HG02938 (cell line): ENCODE data around the gene SCAMP1.
A peak's percentile ranks its signal among the peaks of the same experiment; 100 is the strongest.
"Not testable (repeated sequence)": the region's sequence is repeated elsewhere in the genome, so short reads cannot be mapped to it uniquely, and the experiment has no call there.

Source experiments
- ATAC-seq: cut with Tn5 transposase; IDR thresholded peaks from one replicate; pipeline ENCODE4 v1.9.1; 2021; ENCODE audit warnings: mild to moderate bottlenecking, moderate library complexity; ENCODE audit not compliant: unreplicated experiment

SCAMP1 gene

DNA sequence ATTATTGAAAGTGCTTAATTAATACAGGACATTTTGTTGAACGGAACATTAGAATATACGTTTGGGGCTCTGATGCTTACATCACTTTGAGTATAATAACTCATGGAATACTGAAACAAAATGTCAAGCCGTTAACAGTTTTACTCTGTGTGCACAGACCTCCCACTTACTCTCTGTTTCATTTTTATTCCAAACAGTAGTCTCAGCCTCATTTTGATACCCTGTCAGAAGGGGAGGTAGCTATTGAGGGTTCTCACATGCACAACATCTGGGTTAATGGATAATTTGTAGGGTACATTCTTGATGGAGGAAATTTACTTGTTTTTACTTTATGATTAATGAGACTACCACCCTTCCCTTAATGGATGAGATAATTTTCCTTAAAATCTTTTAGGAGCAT lies 59.0 kb downstream of the SCAMP1 start:
- ATAC-seq = peak; percentile 80

GRCh38 chr5:78420548-78420947 lies 60.1 kb downstream of the SCAMP1 start:
- no peak for ATAC-seq

- ATAC-seq = no peak
Observed at GRCh38 chr5:78424665-78425064, 64.2 kb downstream of the SCAMP1 start.

DNA sequence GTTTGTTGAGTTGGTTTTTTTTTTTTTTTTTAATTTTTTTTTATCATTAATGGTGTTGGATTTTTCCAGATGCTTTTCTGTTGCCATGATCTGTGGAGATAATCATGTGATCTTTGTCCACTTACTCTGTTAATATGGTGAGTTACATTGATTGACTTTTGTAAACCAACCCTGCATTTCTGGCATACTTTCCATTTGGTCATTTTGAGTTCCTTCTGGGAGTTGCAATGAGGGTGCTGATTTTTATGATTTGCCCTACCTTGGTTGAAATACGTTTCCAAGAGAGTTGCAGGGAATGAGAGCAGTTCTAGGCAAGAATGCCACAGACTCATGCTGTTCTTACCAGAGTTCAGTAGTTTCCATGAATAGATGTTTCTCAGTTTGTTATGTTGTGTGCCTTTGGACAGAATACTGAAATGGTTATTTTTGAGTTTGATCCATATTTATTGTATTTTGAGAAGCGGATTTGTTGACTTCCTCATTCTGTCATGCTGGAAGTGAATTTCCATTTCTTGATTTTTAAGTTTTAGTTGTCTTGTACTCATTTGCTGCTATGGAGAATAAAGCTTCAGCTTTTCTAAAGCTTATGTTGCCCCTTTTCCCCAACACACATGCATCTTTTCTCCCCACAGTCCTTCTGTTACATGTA lies 69.0 kb downstream of the SCAMP1 start:
- ATAC-seq = no peak

GRCh38 chr5:78430866-78431265 lies 70.4 kb downstream of the SCAMP1 start:
- no peak for ATAC-seq

GRCh38 chr5:78433972-78434371 lies 73.6 kb downstream of the SCAMP1 start:
- no peak for ATAC-seq

DNA sequence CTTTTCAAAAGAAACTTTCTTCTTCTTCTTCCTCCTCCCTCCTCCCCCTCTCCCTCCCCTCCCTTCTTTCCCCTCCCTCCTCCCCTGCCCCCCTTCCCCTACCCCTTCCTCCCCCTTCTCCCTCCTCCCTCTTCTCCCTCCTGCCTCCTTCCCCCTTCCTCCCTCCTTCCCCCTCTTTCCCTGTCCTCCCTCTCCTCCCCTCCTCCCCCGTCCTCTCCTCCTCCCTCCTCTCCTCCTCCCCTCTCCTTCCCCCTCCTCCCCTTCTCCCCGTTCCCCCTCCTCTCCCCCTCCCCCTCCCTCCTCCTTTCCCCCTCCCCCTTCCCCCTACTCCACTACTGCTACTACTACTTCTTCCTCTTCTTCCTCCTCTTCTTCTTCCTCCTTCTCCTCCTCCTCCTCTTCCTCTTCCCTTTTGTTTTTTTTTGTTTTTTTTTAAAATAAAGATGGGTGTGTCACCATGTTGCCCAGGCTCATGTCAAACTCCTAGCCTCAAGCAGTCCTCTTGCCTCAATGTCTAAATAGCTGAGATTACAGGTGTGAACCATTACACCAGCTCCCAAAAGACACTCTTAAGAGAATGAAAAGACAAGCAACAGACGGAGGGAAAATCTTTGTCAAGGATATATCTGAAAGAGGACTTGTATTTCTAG lies 87.5 kb downstream of the SCAMP1 start:
- ATAC-seq = no peak

- ATAC-seq = no peak
Observed at GRCh38 chr5:78449103-78449502, 88.7 kb downstream of the SCAMP1 start.

GRCh38 chr5:78457507-78457906 lies 97.1 kb downstream of the SCAMP1 start:
- ATAC-seq = not testable (repeated sequence)

GRCh38 chr5:78458843-78459242 lies 98.4 kb downstream of the SCAMP1 start:
- ATAC-seq = no peak

DNA sequence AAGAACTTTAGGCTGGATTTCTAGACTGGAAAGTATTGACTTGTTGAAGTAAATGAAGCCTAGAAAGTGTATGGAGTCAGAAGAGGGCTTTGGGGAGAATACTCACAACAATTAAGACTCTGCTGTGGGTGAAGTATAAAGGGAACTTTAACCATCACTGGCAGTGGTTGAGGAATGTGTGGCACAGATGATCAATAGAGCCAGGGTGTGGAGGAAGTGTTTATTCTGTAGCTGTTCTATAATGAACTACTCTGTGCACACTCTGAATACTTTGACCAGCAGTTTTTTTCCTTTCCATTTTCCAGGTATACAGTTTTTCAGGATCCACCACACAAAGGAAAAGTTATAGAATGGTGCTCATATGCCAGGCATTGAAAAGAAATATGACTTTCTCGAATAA lies 106.7 kb downstream of the SCAMP1 start:
- ATAC-seq = no peak

DNA sequence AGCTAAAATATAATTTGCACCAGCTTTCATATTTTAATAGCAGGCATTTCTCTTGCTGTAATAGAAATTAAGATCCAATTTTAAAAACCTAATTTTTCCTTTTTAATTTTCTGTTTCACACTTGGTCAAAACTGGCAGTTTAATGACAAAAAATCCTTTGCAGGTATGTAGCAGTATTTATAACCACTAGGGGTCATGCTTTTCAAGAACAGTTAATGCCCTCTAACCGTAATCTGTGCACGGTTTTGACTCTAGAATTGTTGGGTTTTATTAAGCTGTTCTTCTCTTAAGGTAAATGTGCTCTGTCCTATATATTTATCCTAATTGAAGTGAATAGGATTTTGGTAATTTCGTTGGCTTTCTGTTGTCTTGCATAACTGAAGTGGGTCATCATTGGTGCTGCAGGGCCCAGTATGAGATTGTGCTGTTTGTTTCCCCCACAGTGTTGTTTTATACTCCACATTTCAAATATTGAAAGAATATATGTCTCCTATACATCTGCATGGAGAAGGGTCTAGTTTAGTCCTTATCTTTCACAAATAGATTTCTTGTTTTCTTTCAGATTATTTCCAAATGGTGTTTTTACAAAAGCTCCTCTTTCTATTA lies 107.4 kb downstream of the SCAMP1 start:
- no peak for ATAC-seq

DNA sequence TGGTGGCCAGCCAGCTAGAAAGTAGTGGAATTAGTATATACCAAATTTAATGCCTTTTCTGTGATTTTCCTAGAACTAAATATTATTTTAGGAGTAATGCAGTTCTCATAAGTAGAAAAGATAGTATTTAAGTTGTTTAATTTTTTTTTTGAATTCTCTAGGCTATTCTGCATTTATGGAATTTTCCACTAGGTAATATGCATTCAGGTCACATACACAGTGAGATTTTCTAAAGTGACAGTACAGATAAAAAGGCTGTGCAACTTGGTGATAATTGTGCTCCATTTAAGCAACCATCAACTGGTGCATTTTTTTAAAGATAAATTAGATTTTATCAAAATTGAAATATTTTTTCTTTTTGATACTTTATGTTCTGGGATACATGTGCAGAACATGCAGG lies 111.5 kb downstream of the SCAMP1 start:
- ATAC-seq = no peak

- ATAC-seq = no peak
Observed at GRCh38 chr5:78472469-78473106, 112.2 kb downstream of the SCAMP1 start.

DNA sequence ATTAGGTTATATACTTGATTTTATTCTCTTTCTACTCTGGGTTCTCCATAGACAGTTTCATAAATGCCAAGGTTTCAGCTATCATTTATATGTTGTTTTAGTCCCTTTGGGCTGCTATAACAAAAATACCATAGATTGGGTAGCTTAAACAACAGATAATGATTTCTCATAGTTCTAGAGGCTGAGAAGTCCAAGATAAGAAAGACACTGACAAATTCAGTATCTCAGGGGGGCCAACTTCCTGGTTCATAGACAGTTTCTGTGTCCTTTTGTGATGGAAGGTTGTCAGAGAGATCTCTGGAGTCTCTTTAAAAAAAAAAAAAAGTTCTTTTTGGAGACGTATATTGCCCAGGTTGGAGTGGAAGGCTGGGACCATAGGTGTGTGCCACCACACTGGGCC lies 113.3 kb downstream of the SCAMP1 start:
- no peak for ATAC-seq

GRCh38 chr5:78475370-78475769 lies 115.0 kb downstream of the SCAMP1 start:
- ATAC-seq = no peak

- ATAC-seq = no peak
Observed at GRCh38 chr5:78476795-78477194, 116.4 kb downstream of the SCAMP1 start.

- no peak for ATAC-seq
Observed at GRCh38 chr5:78482948-78483347, 122.5 kb downstream of the SCAMP1 start.

GRCh38 chr5:78483809-78484521 lies 123.5 kb downstream of the SCAMP1 start:
- peak; percentile 85 for ATAC-seq

- ATAC-seq = no peak
Observed at GRCh38 chr5:78486218-78486617, 125.8 kb downstream of the SCAMP1 start.

- no peak for ATAC-seq
Observed at GRCh38 chr5:78487846-78488245, 127.4 kb downstream of the SCAMP1 start.
